Parathyroid adenoma (tissue), 2 donors: ENCODE data around the gene KIF25.

Experiments
- H2AFZ ChIP-seq: fragments of 300-600 bp; sonication (generic); one replicate; pipeline ENCODE4 v1.7.0; 2017; ENCODE audit warnings: antibody characterized with exemption, mild to moderate bottlenecking
- H3K27ac ChIP-seq: fragments of 300-600 bp; sonication (generic); one replicate; pipeline ENCODE4 v1.7.0; 2017
- H3K27me3 ChIP-seq: fragments of 300-600 bp; sonication (generic); one replicate; pipeline ENCODE4 v1.7.0; 2017; ENCODE audit warnings: low read length; ENCODE audit not compliant: control insufficient read depth, insufficient read depth
- H3K36me3 ChIP-seq: fragments of 300-600 bp; sonication (generic); one replicate; pipeline ENCODE4 v1.7.0; 2017; ENCODE audit warnings: low read length; ENCODE audit not compliant: control insufficient read depth, insufficient read depth
- H3K4me1 ChIP-seq: fragments of 300-600 bp; sonication (generic); one replicate; pipeline ENCODE4 v1.7.0; 2017; ENCODE audit warnings: control low read depth
- H3K4me2 ChIP-seq: fragments of 300-600 bp; sonication (generic); one replicate; pipeline ENCODE4 v1.7.0; 2017; ENCODE audit warnings: low read length
- H3K4me3 ChIP-seq: fragments of 300-600 bp; sonication (generic); one replicate; pipeline ENCODE4 v1.7.0; 2017; ENCODE audit warnings: low read depth, low read length
- H3K79me2 ChIP-seq: fragments of 300-600 bp; sonication (generic); one replicate; pipeline ENCODE4 v1.7.0; 2017; ENCODE audit warnings: control low read depth
- H3K9ac ChIP-seq: fragments of 300-600 bp; sonication (generic); one replicate; pipeline ENCODE4 v1.7.0; 2017; ENCODE audit warnings: mild to moderate bottlenecking
- H3K9me3 ChIP-seq: fragments of 300-600 bp; sonication (generic); one replicate; pipeline ENCODE4 v1.7.0; 2017; ENCODE audit warnings: low read length; ENCODE audit not compliant: control insufficient read depth
- TF ChIP-seq, protein P1 (sequence below): fragments of 300-600 bp; sonication (generic); IDR thresholded peaks from one replicate; pipeline ENCODE4 v1.7.0; 2017; ENCODE audit warnings: antibody characterized with exemption, mild to moderate bottlenecking
- donor health status: primary hyperparathyroidism.

KIF25 gene

DNA sequence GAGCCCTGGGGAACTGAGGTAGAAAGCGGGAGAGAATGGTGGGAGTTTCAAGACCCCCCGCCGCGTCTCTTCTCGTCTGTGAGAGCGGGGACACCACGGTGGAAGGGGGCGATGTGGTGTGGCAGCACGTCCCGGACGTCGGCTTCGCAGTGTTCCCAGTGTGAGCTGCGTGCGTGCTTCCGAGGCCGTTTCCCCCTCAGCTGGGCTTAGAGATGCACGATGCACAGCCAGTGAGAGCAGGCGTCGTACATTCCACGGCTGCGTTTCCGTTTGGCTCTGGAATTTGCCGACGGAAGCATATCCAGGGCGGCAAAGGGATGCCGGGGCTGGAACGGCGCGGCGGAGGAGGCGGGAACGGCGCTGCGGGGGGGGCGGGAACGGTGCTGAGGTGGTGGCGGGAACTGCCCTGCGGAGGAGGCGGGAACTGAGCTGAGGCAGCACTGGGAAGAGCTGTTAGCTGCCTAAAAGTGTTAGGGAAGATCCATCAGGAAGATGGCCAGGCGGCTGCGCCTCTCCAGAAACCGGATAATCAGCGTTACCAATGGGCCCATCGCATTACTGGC is 37.7 kb downstream of the KIF25 start:
- TF ChIP-seq, protein P1, sequence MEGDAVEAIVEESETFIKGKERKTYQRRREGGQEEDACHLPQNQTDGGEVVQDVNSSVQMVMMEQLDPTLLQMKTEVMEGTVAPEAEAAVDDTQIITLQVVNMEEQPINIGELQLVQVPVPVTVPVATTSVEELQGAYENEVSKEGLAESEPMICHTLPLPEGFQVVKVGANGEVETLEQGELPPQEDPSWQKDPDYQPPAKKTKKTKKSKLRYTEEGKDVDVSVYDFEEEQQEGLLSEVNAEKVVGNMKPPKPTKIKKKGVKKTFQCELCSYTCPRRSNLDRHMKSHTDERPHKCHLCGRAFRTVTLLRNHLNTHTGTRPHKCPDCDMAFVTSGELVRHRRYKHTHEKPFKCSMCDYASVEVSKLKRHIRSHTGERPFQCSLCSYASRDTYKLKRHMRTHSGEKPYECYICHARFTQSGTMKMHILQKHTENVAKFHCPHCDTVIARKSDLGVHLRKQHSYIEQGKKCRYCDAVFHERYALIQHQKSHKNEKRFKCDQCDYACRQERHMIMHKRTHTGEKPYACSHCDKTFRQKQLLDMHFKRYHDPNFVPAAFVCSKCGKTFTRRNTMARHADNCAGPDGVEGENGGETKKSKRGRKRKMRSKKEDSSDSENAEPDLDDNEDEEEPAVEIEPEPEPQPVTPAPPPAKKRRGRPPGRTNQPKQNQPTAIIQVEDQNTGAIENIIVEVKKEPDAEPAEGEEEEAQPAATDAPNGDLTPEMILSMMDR = no peak
- Histone ChIP-seq H3K36me3 (no peaks in the 10 kb centered on the region), H3K9me3 (no peaks in the 10 kb centered on the region), H3K27ac (peak overlapping the region; percentile 55), H3K9ac (no peak overlapping the region), H3K4me1 (no peaks in the 10 kb centered on the region), H3K27me3 (no peaks in the 10 kb centered on the region), H3K4me2 (peak overlapping the region; percentile 45), H3K4me3 (no peak overlapping the region), H2AFZ (peak overlapping the region; percentile 57), H3K79me2 (no peaks in the 10 kb centered on the region)

DNA sequence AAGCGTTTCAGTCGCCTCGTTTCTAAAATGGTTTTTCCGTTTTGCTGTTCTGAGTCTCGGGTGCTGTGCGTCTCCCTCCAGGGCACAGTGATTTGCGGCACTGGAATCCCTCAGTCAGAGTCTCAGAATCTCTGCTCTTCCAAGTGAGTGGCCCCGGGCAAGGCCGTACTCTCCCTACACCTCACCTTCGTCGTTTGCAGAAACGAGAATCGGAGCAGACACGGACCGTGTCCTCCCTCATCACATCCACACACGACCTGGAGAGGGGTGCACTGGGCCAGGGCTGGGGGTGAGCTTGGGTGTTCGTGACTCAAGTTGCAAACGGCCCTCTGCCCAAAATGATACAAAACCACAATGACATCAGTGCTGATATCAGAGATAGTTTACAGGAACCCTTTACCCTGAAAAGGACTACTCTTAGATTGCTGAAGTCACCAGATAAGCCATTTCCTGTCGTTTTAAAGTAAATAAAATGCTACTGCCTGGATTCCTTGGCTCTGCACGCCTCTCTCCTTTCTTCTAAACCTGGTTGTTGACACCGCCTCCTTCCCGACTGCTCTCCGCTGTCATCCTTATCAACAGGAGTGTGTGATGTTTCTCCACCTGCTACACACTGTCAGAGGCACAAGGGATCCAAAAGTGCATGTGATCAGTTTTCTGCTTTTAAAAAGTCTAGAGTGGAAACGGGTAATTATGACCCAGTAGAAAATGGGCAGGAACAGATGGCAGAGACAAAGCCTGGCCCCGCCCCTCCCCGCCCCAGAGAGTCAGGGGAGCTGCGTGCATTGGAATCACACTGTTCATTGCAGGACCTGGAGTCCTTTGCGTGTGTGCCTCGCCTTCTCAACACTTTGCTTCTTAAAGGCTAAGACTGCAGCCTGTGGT is 38.4 kb downstream of the KIF25 start:
- H3K4me1 ChIP-seq = no peaks in the 10 kb centered on the region
- no peak overlapping the region for H3K9ac ChIP-seq
- TF ChIP-seq, protein P1 = no peak

DNA sequence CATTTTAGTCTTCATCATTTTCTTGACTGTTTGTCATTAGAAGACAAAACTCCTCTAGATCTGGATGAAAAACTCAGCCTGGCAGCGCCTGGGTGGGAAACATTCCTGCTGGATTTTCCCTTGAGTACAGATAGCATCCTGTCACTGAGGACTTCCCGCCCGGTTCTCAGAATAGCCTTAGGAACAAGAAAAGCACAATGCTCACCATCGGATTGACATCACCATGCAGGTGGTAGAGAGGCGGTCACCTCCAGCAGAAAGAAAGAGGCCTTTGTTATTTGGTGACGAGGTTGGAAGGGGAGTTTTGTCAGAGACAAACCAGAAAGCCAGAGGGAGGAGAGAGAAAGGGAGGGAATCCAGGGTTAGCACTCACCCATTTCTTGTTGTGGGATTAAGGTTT is 39.8 kb downstream of the KIF25 start:
- Histone ChIP-seq H3K9me3 (no peaks in the 10 kb centered on the region), H3K79me2 (no peaks in the 10 kb centered on the region), H3K27me3 (no peaks in the 10 kb centered on the region), H3K36me3 (no peaks in the 10 kb centered on the region), H3K4me2 (no peak overlapping the region), H3K4me3 (no peak overlapping the region), H3K4me1 (no peaks in the 10 kb centered on the region), H2AFZ (no peak overlapping the region), H3K9ac (no peak overlapping the region), H3K27ac (no peak overlapping the region)
- TF ChIP-seq, protein P1 = no peak

More for the DNA sequence above, 38.4 kb downstream of the KIF25 start:
- H3K4me2 ChIP-seq = peak overlapping the region; percentile 16
- H3K79me2 ChIP-seq = no peaks in the 10 kb centered on the region
- peak overlapping the region; percentile 46 for H3K27ac ChIP-seq
- H3K9me3 ChIP-seq = no peaks in the 10 kb centered on the region
- no peaks in the 10 kb centered on the region for H3K36me3 ChIP-seq
- H2AFZ ChIP-seq = peak overlapping the region; percentile 57
- no peaks in the 10 kb centered on the region for H3K27me3 ChIP-seq
- H3K4me3 ChIP-seq = no peak overlapping the region

DNA sequence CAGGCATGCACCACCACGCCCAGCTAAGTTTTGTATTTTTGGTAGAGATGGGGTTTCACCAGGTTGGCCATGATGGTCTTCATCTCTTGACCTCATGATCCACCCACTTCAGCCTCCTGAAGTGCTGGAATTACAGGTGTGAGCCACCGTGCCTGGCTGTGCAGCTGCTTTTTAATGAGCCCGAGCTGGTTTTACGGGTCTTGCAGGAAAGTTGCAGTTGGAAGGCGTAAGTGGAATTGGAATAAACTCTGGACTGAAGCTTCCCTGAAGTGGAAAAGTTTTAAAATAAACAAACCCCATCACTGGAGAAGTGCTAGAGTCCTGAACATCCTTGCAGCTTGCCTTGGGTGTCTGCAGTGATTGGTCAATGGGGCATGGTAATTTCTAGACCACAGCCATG is 40.4 kb downstream of the KIF25 start:
- H3K4me1 ChIP-seq = no peaks in the 10 kb centered on the region

More for the DNA sequence above, 40.4 kb downstream of the KIF25 start:
- H3K9ac ChIP-seq = no peak overlapping the region
- no peaks in the 10 kb centered on the region for H3K27me3 ChIP-seq
- no peaks in the 10 kb centered on the region for H3K79me2 ChIP-seq
- H3K9me3 ChIP-seq = no peaks in the 10 kb centered on the region
- no peak overlapping the region for H3K27ac ChIP-seq
- H3K4me2 ChIP-seq = no peak overlapping the region
- H3K36me3 ChIP-seq = no peaks in the 10 kb centered on the region
- H3K4me3 ChIP-seq = no peak overlapping the region
- TF ChIP-seq, protein P1 = no peak
- no peak overlapping the region for H2AFZ ChIP-seq
